Endothelial cell (in vitro differentiated cells): Measurements from ENCODE around the gene MYO7B. TPM values are rescaled to one million over a fixed set of nuclear protein-coding genes. Genes with fewer than 3 reads are reported as not detected.

Source experiments
- DNase-seq: peaks from one replicate; pipeline ENCODE4 v3.0.0; 2021; ENCODE audit warnings: low spot score
- H3K27ac Mint-ChIP-seq: one replicate; pipeline ENCODE4 v1.8.0; 2021; ENCODE audit warnings: mixed read lengths, inconsistent platforms; ENCODE audit not compliant: unreplicated experiment
- H3K27me3 Mint-ChIP-seq: one replicate; pipeline ENCODE4 v1.8.0; 2021; ENCODE audit warnings: mild to moderate bottlenecking, moderate library complexity, mixed read lengths, inconsistent platforms; ENCODE audit not compliant: unreplicated experiment
- H3K36me3 Mint-ChIP-seq: one replicate; pipeline ENCODE4 v1.8.0; 2021; ENCODE audit warnings: mild to moderate bottlenecking, low read depth, mixed read lengths, inconsistent platforms; ENCODE audit not compliant: unreplicated experiment
- H3K4me1 Mint-ChIP-seq: one replicate; pipeline ENCODE4 v1.8.0; 2021; ENCODE audit warnings: mild to moderate bottlenecking, mixed read lengths, inconsistent platforms; ENCODE audit not compliant: unreplicated experiment
- H3K4me3 Mint-ChIP-seq: one replicate; pipeline ENCODE4 v1.8.0; 2021; ENCODE audit warnings: mild to moderate bottlenecking, mixed read lengths, inconsistent platforms; ENCODE audit not compliant: unreplicated experiment
- H3K9me3 Mint-ChIP-seq: one replicate; pipeline ENCODE4 v1.8.0; 2021; ENCODE audit warnings: mixed read lengths, inconsistent platforms; ENCODE audit not compliant: unreplicated experiment
- CTCF ChIP-seq: fragments of 200-600 bp; sonication (generic); IDR thresholded peaks from one replicate; pipeline ENCODE4 v1.5.0; 2021; ENCODE audit warnings: antibody characterized with exemption; ENCODE audit not compliant: unreplicated experiment
- total RNA-seq: library from RNA; stranded (reverse); fragmentation: NEBNext Ultra II Directional; extraction: Animal tissue kit (Norgen Biotek cat#: 25700); gene quantifications from one replicate; pipeline ENCODE4 v1.2.1, GENCODE V29; 2021; ENCODE audit not compliant: unreplicated experiment

MYO7B gene
- total RNA-seq, 1 donor from 2014 or later = 0.90 TPM

DNA sequence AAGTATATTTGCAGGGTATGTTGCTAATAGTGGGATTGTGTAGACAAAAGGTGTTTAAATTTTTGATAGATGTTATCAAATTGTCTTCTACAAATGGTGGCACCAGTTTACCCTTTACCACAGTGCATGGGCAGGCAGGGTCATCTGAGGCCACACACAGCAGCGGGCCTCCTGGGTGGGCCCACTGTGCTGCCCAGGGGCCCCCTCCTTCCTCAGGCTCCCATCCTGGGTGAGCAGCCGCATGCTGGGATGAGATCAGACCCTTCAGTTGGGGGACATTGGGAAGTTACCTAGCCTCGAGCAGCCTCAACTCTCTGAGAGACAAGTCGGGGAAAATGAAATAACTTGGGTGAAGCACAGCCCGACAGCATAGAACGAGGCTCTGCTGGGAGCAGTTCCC is 9.7 kb downstream of the MYO7B start:
- no peak for TF ChIP-seq CTCF
- Mint-ChIP-seq H3K27me3 (peaks cover 11% of the 10 kb centered on the region), H3K27ac (no peak overlapping the region), H3K9me3 (no peaks in the 10 kb centered on the region), H3K4me1 (peaks cover 27% of the 10 kb centered on the region), H3K36me3 (peaks cover 5% of the 10 kb centered on the region), H3K4me3 (no peak overlapping the region)
- DNase-seq = no peak

DNA sequence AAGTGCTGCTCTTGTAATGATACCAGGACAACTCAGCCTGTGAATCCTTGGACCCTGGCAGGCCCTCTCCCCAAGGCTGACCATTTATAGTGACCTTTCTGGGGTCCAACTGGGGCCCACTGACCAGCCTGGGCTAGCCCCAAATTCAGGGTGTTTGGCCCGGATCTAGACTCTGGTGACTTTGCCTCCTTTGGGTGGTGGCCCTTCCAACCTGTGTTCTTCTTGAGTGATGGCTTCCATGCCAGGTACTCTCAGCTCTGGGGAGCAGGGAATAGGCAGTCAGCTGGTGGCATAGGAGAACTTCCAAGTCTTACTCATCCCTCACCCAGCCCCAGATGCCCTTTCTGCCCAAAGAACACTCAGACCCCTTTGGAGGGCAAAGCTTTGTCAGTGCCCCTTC is 10.3 kb downstream of the MYO7B start:
- Mint-ChIP-seq H3K9me3 (no peaks in the 10 kb centered on the region), H3K27ac (no peak overlapping the region), H3K4me1 (peaks cover 27% of the 10 kb centered on the region), H3K27me3 (peaks cover 11% of the 10 kb centered on the region), H3K36me3 (peaks cover 5% of the 10 kb centered on the region), H3K4me3 (no peak overlapping the region)
- TF ChIP-seq CTCF = no peak
- no peak for DNase-seq

DNA sequence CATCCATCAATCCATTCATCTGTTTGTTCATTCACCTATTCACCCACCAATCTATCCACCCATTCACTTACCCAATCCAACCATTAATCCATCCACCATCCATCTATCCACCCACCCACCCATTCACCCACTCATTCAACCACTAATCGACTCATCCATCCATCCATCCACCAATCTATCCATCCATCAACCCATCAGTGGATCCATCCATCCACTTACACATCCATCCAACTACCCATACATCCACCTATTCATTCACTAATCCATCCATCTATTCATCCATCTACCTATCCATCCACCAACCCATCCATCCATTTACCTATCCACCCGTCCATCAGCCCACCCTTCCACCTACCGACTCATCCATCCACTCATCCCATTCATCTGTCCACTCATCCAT is 11.3 kb downstream of the MYO7B start:
- Mint-ChIP-seq H3K4me3 (no peak overlapping the region), H3K27ac (no peak overlapping the region), H3K27me3 (peaks cover 12% of the 10 kb centered on the region), H3K36me3 (peaks cover 5% of the 10 kb centered on the region), H3K9me3 (no peaks in the 10 kb centered on the region), H3K4me1 (peaks cover 27% of the 10 kb centered on the region)
- no peak for DNase-seq
- no peak for TF ChIP-seq CTCF

DNA sequence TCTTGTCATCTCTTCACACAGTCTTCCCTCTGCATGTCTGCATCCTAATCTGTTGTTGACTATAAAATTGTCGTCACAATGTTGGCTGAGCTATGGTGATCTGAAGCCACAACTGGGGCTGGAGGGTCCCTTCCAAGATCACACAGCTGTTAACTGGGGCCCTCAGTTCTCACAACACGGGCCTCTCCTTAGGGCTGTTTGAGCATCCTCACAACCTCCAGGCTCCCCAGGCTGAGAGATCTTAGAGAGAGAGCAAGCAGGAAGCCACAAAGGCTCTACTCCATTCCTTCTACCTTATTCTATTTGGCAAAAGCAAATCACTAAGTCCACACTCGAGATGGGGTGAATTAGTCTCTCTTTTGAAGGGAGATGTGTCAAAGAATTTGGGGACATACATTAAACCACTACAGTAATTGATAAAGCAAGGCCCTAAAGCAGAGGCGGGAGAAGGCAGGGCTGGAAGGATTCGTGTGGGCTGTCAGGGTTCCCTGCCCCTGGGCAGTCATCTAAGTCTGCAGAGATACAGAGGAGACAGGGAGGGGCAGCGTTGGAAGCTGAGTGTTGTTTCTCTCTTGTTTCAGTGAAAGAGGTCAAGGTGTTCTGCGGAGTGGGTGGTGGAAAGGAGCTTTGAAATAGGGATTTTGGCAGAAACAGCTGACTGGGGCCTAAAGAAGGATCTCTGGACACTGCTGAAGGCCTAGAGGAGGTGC is 15.9 kb downstream of the MYO7B start:
- Mint-ChIP-seq H3K27ac (no peak overlapping the region), H3K4me3 (no peak overlapping the region), H3K4me1 (peaks cover 12% of the 10 kb centered on the region), H3K27me3 (peaks cover 10% of the 10 kb centered on the region), H3K9me3 (no peaks in the 10 kb centered on the region), H3K36me3 (peaks cover 5% of the 10 kb centered on the region)
- DNase-seq = no peak
- no peak for TF ChIP-seq CTCF

- no peaks in the 10 kb centered on the region for H3K9me3 Mint-ChIP-seq
- H3K4me1 Mint-ChIP-seq = peaks cover 8% of the 10 kb centered on the region
- H3K27me3 Mint-ChIP-seq = peaks cover 8% of the 10 kb centered on the region
These were observed 16.9 kb downstream of the MYO7B start for GRCh38 chr2:127552336-127552735.

More at GRCh38 chr2:127552336-127552735, 16.9 kb downstream of the MYO7B start:
- TF ChIP-seq CTCF = no peak
- Mint-ChIP-seq H3K27ac (no peak overlapping the region), H3K4me3 (no peak overlapping the region), H3K36me3 (no peaks in the 10 kb centered on the region)
- DNase-seq = no peak
